ENCODE results near the gene REG4. TPM values are rescaled to one million over a fixed set of nuclear protein-coding genes. Genes with fewer than 3 reads are reported as not detected.
"Not testable (repeated sequence)": the region's sequence is repeated elsewhere in the genome, so short reads cannot be mapped to it uniquely, and the experiment has no call there.

Gene REG4
- total and polyA plus RNA-seq, 3 donors from 2014 or later: 0.16 to 6.3 (median 1.9) TPM

DNA sequence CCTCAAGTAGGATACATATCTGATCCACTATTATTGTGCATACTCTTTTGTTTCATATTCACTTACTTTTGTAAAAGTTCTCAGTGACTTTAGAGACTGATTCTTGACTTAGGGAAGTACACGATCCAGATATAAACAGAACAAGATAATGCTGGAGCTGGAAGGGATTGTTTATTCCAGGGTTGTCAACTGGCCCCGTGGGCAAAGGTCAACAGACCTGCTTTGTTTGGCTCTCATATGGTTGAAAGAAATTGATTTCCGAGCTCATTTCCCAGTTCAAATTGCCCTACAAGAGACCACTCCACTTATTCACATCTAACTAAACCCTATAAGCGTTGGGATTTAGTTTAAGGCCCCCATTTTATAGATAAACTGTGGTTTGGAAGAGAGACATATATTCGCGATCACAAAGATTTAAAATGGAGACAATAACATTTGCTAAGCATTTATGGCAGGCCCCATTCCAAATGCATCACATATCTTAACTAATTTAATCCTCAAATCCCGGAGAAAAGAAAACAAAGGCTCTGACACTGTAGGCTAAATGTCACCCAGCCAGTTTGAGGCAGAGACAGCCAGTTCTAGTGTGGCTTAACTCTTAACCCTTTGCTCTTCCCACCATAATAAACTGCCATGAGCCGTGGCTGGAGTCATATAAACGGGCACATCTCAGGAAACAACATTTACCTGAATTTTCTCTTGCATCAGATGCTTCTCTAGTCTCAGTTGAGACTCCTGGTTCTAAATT lies 20.6 kb downstream of the REG4 start:
- no peak overlapping the region for H3K4me3 ChIP-seq
- no peak for DNase-seq

DNA sequence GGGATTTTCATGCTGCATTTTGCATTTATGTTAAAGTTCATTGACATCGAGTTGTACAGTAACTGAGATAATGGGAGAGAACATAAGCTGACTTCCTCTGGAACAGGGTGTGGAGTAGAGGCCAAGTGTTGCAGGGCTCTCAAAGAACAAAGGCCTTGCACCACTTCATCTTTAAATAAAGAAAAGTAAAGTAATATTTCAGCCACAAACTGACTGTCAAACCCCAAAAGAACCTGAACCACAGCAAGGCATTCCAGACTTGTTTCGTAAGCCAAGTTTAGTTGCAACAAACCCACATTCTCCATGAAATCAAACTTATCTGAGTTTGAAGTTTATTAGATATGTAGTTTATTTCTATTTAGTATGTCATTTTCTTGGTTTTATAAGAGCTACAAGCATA lies 23.5 kb downstream of the REG4 start:
- Histone ChIP-seq H3K4me1 (no peaks in the 10 kb centered on the region), H3K27me3 (no peaks in the 10 kb centered on the region), H3K36me3 (ENCODE audit: low read depth, missing control alignments) (no peaks in the 10 kb centered on the region), H3K4me3 (no peak overlapping the region), H3K9me3 (no peaks in the 10 kb centered on the region), H3K27ac (no peak overlapping the region)
- intact Hi-C loops (cut with DNase I; ENCODE audit: low total_unique reads): no loop called here
- TF ChIP-seq POLR2A (IDR thresholded peaks at IDR 0.05): no peak
- TF ChIP-seq, protein P1, sequence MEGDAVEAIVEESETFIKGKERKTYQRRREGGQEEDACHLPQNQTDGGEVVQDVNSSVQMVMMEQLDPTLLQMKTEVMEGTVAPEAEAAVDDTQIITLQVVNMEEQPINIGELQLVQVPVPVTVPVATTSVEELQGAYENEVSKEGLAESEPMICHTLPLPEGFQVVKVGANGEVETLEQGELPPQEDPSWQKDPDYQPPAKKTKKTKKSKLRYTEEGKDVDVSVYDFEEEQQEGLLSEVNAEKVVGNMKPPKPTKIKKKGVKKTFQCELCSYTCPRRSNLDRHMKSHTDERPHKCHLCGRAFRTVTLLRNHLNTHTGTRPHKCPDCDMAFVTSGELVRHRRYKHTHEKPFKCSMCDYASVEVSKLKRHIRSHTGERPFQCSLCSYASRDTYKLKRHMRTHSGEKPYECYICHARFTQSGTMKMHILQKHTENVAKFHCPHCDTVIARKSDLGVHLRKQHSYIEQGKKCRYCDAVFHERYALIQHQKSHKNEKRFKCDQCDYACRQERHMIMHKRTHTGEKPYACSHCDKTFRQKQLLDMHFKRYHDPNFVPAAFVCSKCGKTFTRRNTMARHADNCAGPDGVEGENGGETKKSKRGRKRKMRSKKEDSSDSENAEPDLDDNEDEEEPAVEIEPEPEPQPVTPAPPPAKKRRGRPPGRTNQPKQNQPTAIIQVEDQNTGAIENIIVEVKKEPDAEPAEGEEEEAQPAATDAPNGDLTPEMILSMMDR (IDR thresholded peaks at IDR 0.05): no peak
- WGBS, 2 donors: 59 to 80% methylated on average over 2 of the region's 2 CpGs
- DNase-seq: no peak

More for the DNA sequence above, 20.6 kb downstream of the REG4 start:
- no peaks in the 10 kb centered on the region for H3K4me1 ChIP-seq
- 59 to 64% methylated on average over 9 of the region's 9 CpGs for WGBS, 2 donors
- no peaks in the 10 kb centered on the region for H3K27me3 ChIP-seq
- no peaks in the 10 kb centered on the region for H3K9me3 ChIP-seq
- no peaks in the 10 kb centered on the region for H3K36me3 ChIP-seq (ENCODE audit: low read depth, missing control alignments)
- no peak overlapping the region for H3K27ac ChIP-seq
- no peak for TF ChIP-seq POLR2A (IDR thresholded peaks at IDR 0.05)
- TF ChIP-seq, protein P1 (IDR thresholded peaks at IDR 0.05): no peak
- intact Hi-C loops (cut with DNase I; ENCODE audit: low total_unique reads): no loop called here

DNA sequence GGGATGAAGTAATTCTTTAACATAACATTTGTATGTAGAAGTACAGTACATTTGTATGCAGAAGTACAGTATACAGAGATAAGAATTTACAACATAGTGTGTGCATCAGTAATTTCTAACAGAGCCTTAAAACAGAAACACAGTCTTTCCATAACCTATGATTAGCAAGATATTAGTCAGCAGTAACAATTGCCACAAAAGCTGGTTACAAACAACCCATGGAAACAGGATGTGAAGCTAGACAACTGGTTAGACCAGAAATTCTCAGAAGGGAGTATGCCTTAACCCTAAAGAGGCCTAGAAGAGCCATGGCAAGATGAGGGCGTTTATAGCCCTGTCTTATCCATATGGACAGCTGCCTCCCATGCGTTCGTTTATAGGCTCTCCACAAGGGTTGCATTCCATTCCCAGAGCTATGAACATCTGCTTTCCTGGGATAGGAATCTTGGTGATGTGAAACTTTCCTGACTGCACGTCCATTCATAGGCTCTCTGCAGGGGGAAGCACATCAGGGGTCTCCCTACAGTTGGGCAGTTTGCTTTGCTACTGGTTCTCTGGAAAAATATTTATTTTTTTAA lies 24.7 kb downstream of the REG4 start:
- H3K27me3 ChIP-seq; H3K27ac ChIP-seq; DNase-seq; H3K36me3 ChIP-seq (ENCODE audit: low read depth, missing control alignments); intact Hi-C loops (cut with DNase I; ENCODE audit: low total_unique reads); H3K4me3 ChIP-seq; H3K9me3 ChIP-seq; H3K4me1 ChIP-seq: not testable (repeated sequence)
- whole genome bisulfite sequencing, 2 donors: 77 to 82% methylated on average over 4 of the region's 4 CpGs

DNA sequence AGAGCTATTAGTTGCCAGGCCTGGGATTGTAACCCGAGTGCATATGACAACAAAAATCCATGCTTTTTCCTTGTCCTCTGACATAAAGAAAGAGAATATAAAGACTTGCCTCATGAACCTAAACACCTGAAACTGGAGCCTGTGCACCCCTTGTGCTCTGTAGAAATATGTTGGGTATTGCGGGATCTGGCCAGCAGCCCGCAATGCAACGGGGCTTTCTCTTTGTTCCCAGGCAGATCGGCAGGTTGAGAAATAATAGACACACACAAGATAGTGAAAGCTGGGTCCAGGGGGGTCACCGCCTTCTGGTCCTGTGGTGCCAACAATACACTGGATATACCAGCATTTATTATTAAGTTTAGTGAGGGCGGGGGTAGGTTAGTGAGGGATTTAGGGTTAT lies 25.2 kb downstream of the REG4 start:
- WGBS, 2 donors: 85 to 88% methylated on average over 7 of the region's 7 CpGs
- H3K27me3 ChIP-seq; H3K4me3 ChIP-seq; DNase-seq; H3K9me3 ChIP-seq; H3K27ac ChIP-seq; H3K4me1 ChIP-seq; intact Hi-C loops (cut with DNase I; ENCODE audit: low total_unique reads); H3K36me3 ChIP-seq (ENCODE audit: low read depth, missing control alignments): not testable (repeated sequence)

DNA sequence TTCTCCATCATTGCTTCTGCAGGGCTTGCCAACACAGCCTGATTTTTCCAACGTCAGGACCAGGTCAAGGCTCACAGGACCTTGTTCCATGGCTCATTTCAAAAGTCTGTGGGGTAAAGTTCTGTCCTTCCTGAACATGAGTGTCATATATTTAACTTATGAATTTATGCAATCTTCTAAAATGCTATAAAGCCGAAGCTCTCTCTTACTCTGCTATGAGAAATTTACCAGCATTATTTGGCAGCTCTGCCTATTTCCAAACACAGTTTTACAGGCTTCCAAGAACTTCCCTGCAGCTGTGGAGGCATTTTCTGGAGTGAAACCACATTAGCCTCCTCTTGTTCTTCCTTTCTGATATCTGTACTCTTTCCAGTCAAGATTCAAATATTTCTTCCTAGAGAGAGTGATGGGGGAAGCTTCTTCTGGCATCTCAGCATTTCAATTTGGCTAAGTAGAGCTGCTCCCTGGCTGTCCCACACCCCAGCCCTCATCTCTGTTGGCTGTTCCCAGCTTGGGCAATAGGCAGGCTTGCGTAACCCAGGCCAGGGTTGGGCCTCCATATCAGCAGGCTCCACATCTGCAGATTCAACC lies 27.0 kb downstream of the REG4 start:
- TF ChIP-seq, protein P1 (IDR thresholded peaks at IDR 0.05): no peak
- no peak for TF ChIP-seq POLR2A (IDR thresholded peaks at IDR 0.05)
- H3K27me3 ChIP-seq: no peaks in the 10 kb centered on the region
- no peak for DNase-seq
- intact Hi-C loops (cut with DNase I; ENCODE audit: low total_unique reads): no loop called here
- no peak overlapping the region for H3K27ac ChIP-seq
- no peaks in the 10 kb centered on the region for H3K4me1 ChIP-seq
- no peak overlapping the region for H3K4me3 ChIP-seq
- no peaks in the 10 kb centered on the region for H3K9me3 ChIP-seq
- WGBS, 2 donors: 62 to 72% methylated on average over 3 of the region's 3 CpGs
- no peaks in the 10 kb centered on the region for H3K36me3 ChIP-seq (ENCODE audit: low read depth, missing control alignments)
